GM12875 (cell line): ENCODE data around the gene CRIP2.

Source experiments
- H3K4me3 ChIP-seq: one replicate; pipeline ENCODE4 v1.5.1; 2011; ENCODE audit warnings: low read depth, low read length, control low read depth
- TF ChIP-seq, protein P1 (sequence below): IDR thresholded peaks from 2 replicates; pipeline ENCODE4 v1.5.1; 2011; ENCODE audit warnings: low read depth, mild to moderate bottlenecking, control low read depth, inconsistent platforms, low read length, moderate library complexity, borderline replicate concordance; ENCODE audit not compliant: insufficient read depth

Gene CRIP2

GRCh38 chr14:105494606-105494929 is 19.9 kb downstream of the CRIP2 start:
- H3K4me3 ChIP-seq = no peak overlapping the region
- TF ChIP-seq, protein P1, sequence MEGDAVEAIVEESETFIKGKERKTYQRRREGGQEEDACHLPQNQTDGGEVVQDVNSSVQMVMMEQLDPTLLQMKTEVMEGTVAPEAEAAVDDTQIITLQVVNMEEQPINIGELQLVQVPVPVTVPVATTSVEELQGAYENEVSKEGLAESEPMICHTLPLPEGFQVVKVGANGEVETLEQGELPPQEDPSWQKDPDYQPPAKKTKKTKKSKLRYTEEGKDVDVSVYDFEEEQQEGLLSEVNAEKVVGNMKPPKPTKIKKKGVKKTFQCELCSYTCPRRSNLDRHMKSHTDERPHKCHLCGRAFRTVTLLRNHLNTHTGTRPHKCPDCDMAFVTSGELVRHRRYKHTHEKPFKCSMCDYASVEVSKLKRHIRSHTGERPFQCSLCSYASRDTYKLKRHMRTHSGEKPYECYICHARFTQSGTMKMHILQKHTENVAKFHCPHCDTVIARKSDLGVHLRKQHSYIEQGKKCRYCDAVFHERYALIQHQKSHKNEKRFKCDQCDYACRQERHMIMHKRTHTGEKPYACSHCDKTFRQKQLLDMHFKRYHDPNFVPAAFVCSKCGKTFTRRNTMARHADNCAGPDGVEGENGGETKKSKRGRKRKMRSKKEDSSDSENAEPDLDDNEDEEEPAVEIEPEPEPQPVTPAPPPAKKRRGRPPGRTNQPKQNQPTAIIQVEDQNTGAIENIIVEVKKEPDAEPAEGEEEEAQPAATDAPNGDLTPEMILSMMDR = no peak

- TF ChIP-seq, protein P1 = no peak
- no peak overlapping the region for H3K4me3 ChIP-seq
These were observed 20.7 kb downstream of the CRIP2 start for GRCh38 chr14:105495101-105495989.

DNA sequence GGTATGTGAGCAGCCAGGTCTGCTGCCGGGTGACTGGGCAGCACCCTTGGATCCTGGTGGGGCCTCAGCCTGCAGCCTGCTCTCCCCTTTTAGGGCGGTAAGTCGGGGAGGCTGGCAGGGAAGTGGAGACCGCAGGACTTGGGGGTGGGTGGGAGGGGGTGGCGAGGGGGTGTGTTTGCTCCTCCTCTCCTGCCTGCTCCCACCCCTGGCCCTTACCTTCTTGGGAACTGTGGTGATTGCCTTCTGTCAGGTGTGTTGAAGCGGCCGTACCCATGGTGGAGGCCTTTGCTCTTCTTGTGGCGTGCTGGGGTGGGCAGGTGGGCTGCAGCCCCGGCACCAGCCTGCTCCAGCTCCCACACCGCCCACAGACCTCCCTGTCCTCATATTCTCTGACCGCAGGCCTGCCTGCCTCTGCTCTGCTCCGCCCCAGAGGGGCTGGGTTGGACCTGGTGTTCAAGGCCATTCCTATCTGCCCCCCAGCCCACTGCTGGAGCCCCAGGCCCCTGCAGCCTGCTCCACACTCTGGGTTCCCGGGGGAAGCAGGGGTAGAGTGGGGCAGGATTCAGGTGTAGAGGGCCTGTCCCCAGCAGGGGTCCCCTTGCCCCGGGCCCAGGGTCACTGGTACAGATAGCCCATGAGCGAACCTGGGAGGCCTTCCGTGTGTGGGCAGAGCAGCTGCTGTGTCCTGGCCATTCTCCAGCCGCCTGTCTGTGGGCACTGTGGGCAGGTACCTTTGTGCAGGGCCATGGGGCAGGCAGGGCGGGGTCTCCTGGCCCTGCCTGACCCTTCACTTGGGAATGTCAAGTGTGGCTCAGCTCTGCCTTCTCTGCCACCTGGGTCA is 21.6 kb downstream of the CRIP2 start:
- TF ChIP-seq, protein P1 = no peak
- no peak overlapping the region for H3K4me3 ChIP-seq

GRCh38 chr14:105496831-105497591 is 22.4 kb downstream of the CRIP2 start:
- no peak overlapping the region for H3K4me3 ChIP-seq
- TF ChIP-seq, protein P1 = no peak

DNA sequence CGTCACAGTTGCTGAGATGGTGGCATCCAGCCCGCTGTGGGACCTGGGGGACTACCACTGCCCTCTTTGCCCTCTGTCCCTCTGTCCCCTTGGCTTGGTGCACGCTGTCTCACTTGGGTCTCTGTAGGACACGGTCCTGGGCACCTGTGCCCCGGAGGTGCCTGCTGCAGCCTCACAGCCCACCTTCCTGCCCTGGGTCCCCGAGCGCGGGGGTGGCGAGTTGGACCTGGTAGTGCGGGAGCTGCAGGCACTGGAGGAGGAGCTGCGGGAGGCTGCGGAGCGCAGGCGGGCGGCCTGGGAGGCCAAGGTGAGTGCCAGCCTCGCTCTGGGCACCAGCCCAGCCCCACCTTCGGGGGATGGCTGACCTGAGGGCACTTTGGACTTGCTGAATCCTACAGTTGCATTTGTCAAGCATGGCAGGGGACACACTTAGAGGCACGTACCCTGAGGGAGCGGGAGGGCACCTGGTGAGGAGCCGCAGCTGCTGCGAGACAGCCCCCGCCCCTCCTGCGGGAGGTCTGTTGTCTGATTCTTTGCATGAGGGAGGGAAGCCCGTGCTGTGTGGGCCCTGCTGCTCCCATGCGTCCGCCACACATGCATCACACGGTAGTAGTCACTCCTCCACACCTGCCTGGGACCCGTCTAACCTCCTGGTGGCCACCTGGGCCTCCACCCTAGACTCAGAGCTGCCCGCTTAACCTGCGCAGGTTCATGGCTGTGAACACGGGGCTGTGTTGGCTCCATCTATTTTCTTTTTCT is 23.2 kb downstream of the CRIP2 start:
- no peak overlapping the region for H3K4me3 ChIP-seq
- TF ChIP-seq, protein P1 = no peak
